Stimulated activated CD8-positive, alpha-beta memory T cell treated with anti-CD3 and anti-CD28 coated beads, Interleukin-4, amount 100 ng/mL, for 1 hour (primary cell): ENCODE data around the gene IL1RL1.

Experiments
- DNase-seq, 2 donors: peaks; one replicate each; pipeline ENCODE4 v3.0.0-alpha.2; 2020; ENCODE audit warnings: low read depth in 2 of 2, low spot score in 1 of 2

The IL1RL1 gene

GRCh38 chr2:102310964-102311640, at the start of gene IL1RL1:
Gene IL1RL1, plus strand, starts transcription at chr2:102311563. Its CDS starts 26,702 bp downstream, at chr2:102338265.
- DNase-seq, result no peak

GRCh38 chr2:102262216-102263129, 48.9 kb upstream of the IL1RL1 start:
- no peak for DNase-seq

- DNase-seq, result no peak
Observed at GRCh38 chr2:102264952-102265351, 46.4 kb upstream of the IL1RL1 start.

GRCh38 chr2:102266204-102266603, 45.2 kb upstream of the IL1RL1 start:
- no peak for DNase-seq

GRCh38 chr2:102267774-102268173, 43.6 kb upstream of the IL1RL1 start:
- no peak for DNase-seq

- DNase-seq, result no peak
Observed at GRCh38 chr2:102268510-102269199, 42.7 kb upstream of the IL1RL1 start.

GRCh38 chr2:102269200-102269524, 42.2 kb upstream of the IL1RL1 start:
- DNase-seq, result no peak

GRCh38 chr2:102271844-102272243, 39.5 kb upstream of the IL1RL1 start:
- DNase-seq, result no peak

- no peak for DNase-seq
Observed at GRCh38 chr2:102273619-102274211, 37.6 kb upstream of the IL1RL1 start.

- no peak for DNase-seq
Observed at GRCh38 chr2:102276549-102277201, 34.7 kb upstream of the IL1RL1 start.

GRCh38 chr2:102277202-102277700, 34.1 kb upstream of the IL1RL1 start:
- DNase-seq, result no peak

- DNase-seq, result no peak
Observed at GRCh38 chr2:102278720-102279390, 32.5 kb upstream of the IL1RL1 start.

GRCh38 chr2:102279391-102279735, 32.0 kb upstream of the IL1RL1 start:
- DNase-seq, result no peak

- no peak for DNase-seq
Observed at GRCh38 chr2:102282678-102283091, 28.7 kb upstream of the IL1RL1 start.

GRCh38 chr2:102283996-102284395, 27.4 kb upstream of the IL1RL1 start:
- DNase-seq, result no peak

- no peak for DNase-seq
Observed at GRCh38 chr2:102284611-102285010, 26.8 kb upstream of the IL1RL1 start.

GRCh38 chr2:102285368-102285767, 26.0 kb upstream of the IL1RL1 start:
- DNase-seq, result no peak

GRCh38 chr2:102286041-102286440, 25.3 kb upstream of the IL1RL1 start:
- DNase-seq, result no peak

GRCh38 chr2:102289129-102289528, 22.2 kb upstream of the IL1RL1 start:
- DNase-seq, result no peak

GRCh38 chr2:102290594-102290993, 20.8 kb upstream of the IL1RL1 start:
- DNase-seq, result no peak
